NT2/D1 (cell line): ENCODE measurements around the gene CFAP410.

Source experiments
- SUZ12 ChIP-seq: IDR thresholded peaks from 2 replicates; pipeline ENCODE4 v1.6.1; 2011; ENCODE audit not compliant: insufficient read length, insufficient read depth; ENCODE audit errors: extremely low read depth
- YY1 ChIP-seq: IDR thresholded peaks from 2 replicates; pipeline ENCODE4 v1.6.1; 2011; ENCODE audit not compliant: insufficient read length, insufficient read depth

GRCh38 chr21:44301961-44302406 lies 37.2 kb downstream of the CFAP410 start:
- no peak for TF ChIP-seq YY1
- no peak for TF ChIP-seq SUZ12
